ENCODE measurements around the gene CPNE5.

CPNE5 gene

DNA sequence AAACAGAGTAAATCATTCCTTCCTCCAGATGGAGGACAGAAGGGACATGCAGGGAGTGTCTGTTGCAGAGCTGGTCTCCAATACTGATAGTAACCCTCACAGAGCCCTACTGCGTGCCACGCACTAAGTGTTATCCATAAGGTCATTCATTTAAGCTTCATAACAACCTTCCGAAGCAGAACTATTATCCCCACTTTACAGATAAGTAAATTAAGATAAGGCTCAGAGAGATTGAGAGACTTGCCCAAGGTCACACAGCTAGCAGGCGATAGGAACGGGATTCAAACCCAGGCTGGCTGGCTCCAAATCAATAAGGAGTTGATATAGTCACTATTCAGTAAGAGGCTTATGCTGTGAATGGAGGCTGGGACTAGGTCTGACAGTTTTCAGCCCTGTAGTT lies 30.6 kb downstream of the CPNE5 start:
- H3K36me3 Mint-ChIP-seq (ENCODE audit: low read depth) = no peaks in the 10 kb centered on the region
- no peaks in the 10 kb centered on the region for H3K9me3 Mint-ChIP-seq
- no peak overlapping the region for H3K4me3 Mint-ChIP-seq
- H3K27ac Mint-ChIP-seq = no peak overlapping the region
- H3K4me1 Mint-ChIP-seq (ENCODE audit: low read depth) = no peaks in the 10 kb centered on the region
- peaks cover 13% of the 10 kb centered on the region for H3K27me3 Mint-ChIP-seq (ENCODE audit: low read depth)
- DNase-seq (ENCODE audit: low spot score) = no peak

GRCh38 chr6:36807750-36808149 lies 31.5 kb downstream of the CPNE5 start:
- DNase-seq (ENCODE audit: low spot score) = no peak
- Mint-ChIP-seq H3K36me3 (ENCODE audit: low read depth) (no peaks in the 10 kb centered on the region), H3K27ac (no peak overlapping the region), H3K9me3 (no peaks in the 10 kb centered on the region), H3K4me1 (ENCODE audit: low read depth) (no peaks in the 10 kb centered on the region), H3K4me3 (no peak overlapping the region), H3K27me3 (ENCODE audit: low read depth) (peaks cover 17% of the 10 kb centered on the region)

DNA sequence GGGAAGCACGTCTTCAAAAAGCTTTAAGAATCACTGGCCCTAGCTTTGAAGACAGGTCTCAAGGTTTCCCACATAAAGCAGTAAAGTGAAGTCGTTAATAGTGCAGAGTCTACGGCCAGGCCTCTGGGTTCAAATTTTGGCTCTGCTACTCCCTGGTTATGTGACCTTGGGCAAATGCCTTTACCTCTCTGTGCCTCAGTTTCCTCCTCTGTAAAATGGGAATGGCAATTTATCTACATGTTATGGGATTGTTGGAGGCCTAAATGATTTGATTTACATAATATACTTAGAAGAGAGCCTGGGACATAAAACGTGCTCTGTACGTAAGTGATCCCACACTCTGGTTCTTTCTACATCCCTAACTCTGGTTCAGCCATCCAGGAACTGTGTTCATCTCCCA lies 32.1 kb downstream of the CPNE5 start:
- no peak overlapping the region for H3K4me3 Mint-ChIP-seq
- H3K27ac Mint-ChIP-seq = no peak overlapping the region
- H3K27me3 Mint-ChIP-seq (ENCODE audit: low read depth) = peaks cover 17% of the 10 kb centered on the region
- DNase-seq (ENCODE audit: low spot score) = no peak
- no peaks in the 10 kb centered on the region for H3K9me3 Mint-ChIP-seq
- H3K36me3 Mint-ChIP-seq (ENCODE audit: low read depth) = no peaks in the 10 kb centered on the region
- H3K4me1 Mint-ChIP-seq (ENCODE audit: low read depth) = no peaks in the 10 kb centered on the region

GRCh38 chr6:36805917-36806316 lies 33.3 kb downstream of the CPNE5 start:
- peaks cover 17% of the 10 kb centered on the region for H3K27me3 Mint-ChIP-seq (ENCODE audit: low read depth)
- H3K9me3 Mint-ChIP-seq = no peaks in the 10 kb centered on the region
- H3K27ac Mint-ChIP-seq = no peak overlapping the region
- H3K36me3 Mint-ChIP-seq (ENCODE audit: low read depth) = no peaks in the 10 kb centered on the region
- no peaks in the 10 kb centered on the region for H3K4me1 Mint-ChIP-seq (ENCODE audit: low read depth)
- H3K4me3 Mint-ChIP-seq = no peak overlapping the region
- no peak for DNase-seq (ENCODE audit: low spot score)

- peaks cover 17% of the 10 kb centered on the region for H3K27me3 Mint-ChIP-seq (ENCODE audit: low read depth)
- no peaks in the 10 kb centered on the region for H3K4me1 Mint-ChIP-seq (ENCODE audit: low read depth)
- no peak for DNase-seq (ENCODE audit: low spot score)
- no peaks in the 10 kb centered on the region for H3K36me3 Mint-ChIP-seq (ENCODE audit: low read depth)
- H3K4me3 Mint-ChIP-seq = no peak overlapping the region
- H3K27ac Mint-ChIP-seq = no peak overlapping the region
- H3K9me3 Mint-ChIP-seq = no peaks in the 10 kb centered on the region
These were observed 34.0 kb downstream of the CPNE5 start for GRCh38 chr6:36805096-36805797.

GRCh38 chr6:36804563-36804962 lies 34.7 kb downstream of the CPNE5 start:
- Mint-ChIP-seq H3K4me1 (ENCODE audit: low read depth) (no peaks in the 10 kb centered on the region), H3K4me3 (no peak overlapping the region), H3K9me3 (no peaks in the 10 kb centered on the region), H3K36me3 (ENCODE audit: low read depth) (no peaks in the 10 kb centered on the region), H3K27me3 (ENCODE audit: low read depth) (peaks cover 17% of the 10 kb centered on the region), H3K27ac (no peak overlapping the region)
- no peak for DNase-seq (ENCODE audit: low spot score)

DNA sequence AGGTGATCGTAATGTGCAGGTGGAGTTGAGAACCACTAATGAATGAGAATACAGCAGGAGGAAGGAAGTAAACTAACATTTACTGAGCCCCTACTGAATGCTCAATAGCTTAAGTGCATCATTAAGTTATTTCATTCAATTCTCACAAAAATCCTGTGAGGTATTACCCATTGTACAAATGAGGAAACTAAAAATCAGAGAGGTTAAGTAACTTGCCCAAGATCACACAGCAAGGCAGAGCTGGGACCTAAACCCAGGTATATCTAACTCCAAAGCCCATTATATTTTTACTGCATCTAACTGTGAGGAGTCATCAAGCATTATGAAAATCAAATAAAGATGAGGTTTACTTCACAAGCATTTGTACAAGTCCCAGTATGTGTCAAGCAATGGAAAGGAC lies 35.3 kb downstream of the CPNE5 start:
- H3K4me3 Mint-ChIP-seq = no peak overlapping the region
- no peaks in the 10 kb centered on the region for H3K9me3 Mint-ChIP-seq

DNA sequence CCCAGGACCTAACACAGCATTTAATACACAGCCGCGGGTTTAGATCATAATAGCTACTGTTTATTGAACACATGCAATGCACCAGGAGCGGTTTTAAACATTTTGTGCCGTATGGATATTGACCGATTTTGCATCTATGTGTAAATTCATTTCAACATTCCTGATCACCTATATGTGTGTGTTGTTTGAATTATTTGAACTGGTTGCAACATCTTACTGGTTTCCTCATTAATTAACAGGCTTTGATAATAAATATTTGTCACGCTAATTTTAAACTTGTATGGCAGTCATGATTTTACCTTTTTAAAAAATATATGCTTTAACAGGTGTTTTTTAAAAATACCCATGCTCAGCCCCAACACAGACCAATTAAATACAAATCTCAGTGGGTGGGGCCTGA lies 35.8 kb downstream of the CPNE5 start:
- no peak for DNase-seq (ENCODE audit: low spot score)
- Mint-ChIP-seq H3K9me3 (no peaks in the 10 kb centered on the region), H3K27me3 (ENCODE audit: low read depth) (peaks cover 17% of the 10 kb centered on the region), H3K4me3 (no peak overlapping the region), H3K36me3 (ENCODE audit: low read depth) (no peaks in the 10 kb centered on the region), H3K27ac (no peak overlapping the region), H3K4me1 (ENCODE audit: low read depth) (no peaks in the 10 kb centered on the region)

More for the DNA sequence above, 35.3 kb downstream of the CPNE5 start:
- peaks cover 17% of the 10 kb centered on the region for H3K27me3 Mint-ChIP-seq (ENCODE audit: low read depth)
- DNase-seq (ENCODE audit: low spot score) = no peak
- no peak overlapping the region for H3K27ac Mint-ChIP-seq
- no peaks in the 10 kb centered on the region for H3K4me1 Mint-ChIP-seq (ENCODE audit: low read depth)
- no peaks in the 10 kb centered on the region for H3K36me3 Mint-ChIP-seq (ENCODE audit: low read depth)

GRCh38 chr6:36800223-36801076 lies 38.8 kb downstream of the CPNE5 start:
- Mint-ChIP-seq H3K27ac (no peak overlapping the region), H3K4me3 (no peak overlapping the region), H3K36me3 (ENCODE audit: low read depth) (no peaks in the 10 kb centered on the region), H3K4me1 (ENCODE audit: low read depth) (no peaks in the 10 kb centered on the region), H3K27me3 (ENCODE audit: low read depth) (peaks cover 14% of the 10 kb centered on the region), H3K9me3 (no peaks in the 10 kb centered on the region)
- DNase-seq (ENCODE audit: low spot score) = no peak

DNA sequence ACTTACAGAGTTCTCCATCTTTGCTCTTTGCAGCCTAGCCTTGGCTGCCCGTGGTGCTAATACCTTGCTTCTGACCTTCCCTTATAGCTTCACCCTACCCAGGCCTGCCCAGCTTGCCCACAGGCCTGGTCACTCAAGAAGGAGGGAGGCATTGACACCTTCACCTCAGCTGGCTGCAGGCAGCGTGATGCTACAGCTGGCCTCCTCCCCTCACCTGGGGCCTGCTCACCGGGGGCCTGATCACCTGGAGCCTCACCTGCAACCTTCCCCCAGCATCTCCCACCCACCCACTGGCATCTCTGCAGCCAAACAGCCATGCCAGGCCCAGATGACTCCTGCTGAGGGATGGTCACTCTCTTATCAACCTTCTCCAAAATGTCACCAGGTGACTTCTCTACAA lies 40.4 kb downstream of the CPNE5 start:
- Mint-ChIP-seq H3K27ac (no peak overlapping the region), H3K36me3 (ENCODE audit: low read depth) (no peaks in the 10 kb centered on the region), H3K4me1 (ENCODE audit: low read depth) (no peaks in the 10 kb centered on the region), H3K27me3 (ENCODE audit: low read depth) (peaks cover 4% of the 10 kb centered on the region), H3K4me3 (no peak overlapping the region), H3K9me3 (no peaks in the 10 kb centered on the region)
- DNase-seq (ENCODE audit: low spot score) = no peak

DNA sequence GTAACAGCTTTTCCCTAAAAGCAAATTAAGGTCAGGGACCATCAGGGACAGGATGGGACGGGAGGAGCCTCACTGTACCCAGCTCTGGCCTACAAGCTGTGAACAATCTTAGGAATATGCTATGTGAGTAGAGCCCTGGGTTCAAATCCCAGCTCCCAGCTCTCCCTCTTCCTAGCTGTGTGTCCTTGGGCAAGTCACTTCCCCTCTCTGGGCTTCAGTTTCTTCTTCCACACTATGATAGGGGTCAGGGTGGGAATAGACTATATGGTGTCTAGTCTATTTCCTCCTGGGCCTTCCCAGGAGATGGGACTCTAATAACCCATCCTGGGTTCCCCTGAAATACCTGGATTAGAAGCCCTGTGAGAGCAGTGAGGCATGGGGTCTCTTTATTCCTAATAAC lies 41.6 kb downstream of the CPNE5 start:
- Mint-ChIP-seq H3K36me3 (ENCODE audit: low read depth) (no peaks in the 10 kb centered on the region), H3K4me1 (ENCODE audit: low read depth) (no peaks in the 10 kb centered on the region), H3K9me3 (no peaks in the 10 kb centered on the region), H3K4me3 (no peak overlapping the region), H3K27ac (no peak overlapping the region), H3K27me3 (ENCODE audit: low read depth) (no peaks in the 10 kb centered on the region)
- DNase-seq (ENCODE audit: low spot score) = no peak

DNA sequence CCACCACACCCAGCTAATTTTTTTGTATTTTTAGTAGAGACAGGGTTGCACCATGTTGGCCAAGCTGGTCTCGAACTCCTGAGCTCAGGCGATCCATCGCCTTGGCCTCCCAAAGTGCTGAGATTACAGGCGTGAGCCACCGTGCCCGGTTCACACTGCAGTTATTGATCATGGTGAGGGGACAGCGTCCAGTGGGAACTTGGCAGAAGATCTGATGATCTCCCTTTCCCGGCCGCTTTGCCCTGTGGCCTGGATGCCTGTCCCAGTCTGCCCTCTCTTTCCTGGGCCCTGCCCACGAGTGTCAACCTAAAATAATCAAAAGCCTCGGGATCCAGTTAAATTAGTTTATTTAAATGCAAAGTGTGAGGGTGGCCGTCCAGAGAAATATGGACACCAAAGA lies 42.2 kb downstream of the CPNE5 start:
- Mint-ChIP-seq H3K4me1 (ENCODE audit: low read depth) (no peaks in the 10 kb centered on the region), H3K4me3 (no peak overlapping the region), H3K27ac (no peak overlapping the region), H3K9me3 (no peaks in the 10 kb centered on the region), H3K27me3 (ENCODE audit: low read depth) (no peaks in the 10 kb centered on the region), H3K36me3 (ENCODE audit: low read depth) (no peaks in the 10 kb centered on the region)
- DNase-seq (ENCODE audit: low spot score) = no peak

GRCh38 chr6:36794713-36795065 lies 44.6 kb downstream of the CPNE5 start:
- Mint-ChIP-seq H3K36me3 (ENCODE audit: low read depth) (no peaks in the 10 kb centered on the region), H3K27ac (no peak overlapping the region), H3K9me3 (no peaks in the 10 kb centered on the region)

DNA sequence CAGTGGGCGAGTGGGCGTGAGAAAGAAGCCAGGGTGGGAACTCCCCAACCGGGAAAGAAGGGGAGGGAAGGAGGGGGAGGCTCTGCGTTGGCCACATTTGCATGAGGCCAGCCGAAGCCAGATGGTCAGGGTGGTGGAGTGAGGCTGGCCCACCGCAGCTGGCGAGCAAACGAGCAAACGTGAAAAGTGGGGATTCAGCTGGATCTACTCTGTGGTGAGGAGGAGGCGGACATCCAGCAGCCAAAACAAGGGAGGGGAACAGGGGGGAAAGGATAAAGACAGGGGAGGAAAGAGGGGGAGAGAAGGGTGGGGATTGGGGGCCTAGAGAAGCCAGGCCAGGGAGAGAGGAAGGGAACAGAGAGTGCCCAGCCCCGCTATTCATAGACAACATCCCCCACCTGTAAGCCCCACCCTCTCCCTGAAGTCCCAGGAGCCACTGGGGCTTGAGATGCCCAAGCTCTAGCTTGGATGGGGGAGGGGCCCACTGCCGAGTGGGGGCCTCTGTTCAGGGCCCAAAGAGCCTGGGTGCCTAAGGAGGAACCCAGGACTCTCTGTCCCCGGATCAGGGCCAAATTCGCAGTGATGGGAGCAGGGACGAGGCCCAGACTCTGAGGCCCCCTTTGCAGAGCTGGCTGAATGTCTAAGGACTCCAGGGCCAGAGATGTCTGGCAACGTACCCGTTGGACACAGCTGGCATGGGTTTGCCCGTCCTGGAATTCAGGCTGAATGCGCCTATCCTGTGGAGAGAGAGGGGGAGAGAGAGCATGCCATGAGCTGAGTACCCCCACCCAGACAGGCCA lies 45.1 kb downstream of the CPNE5 start:
- Mint-ChIP-seq H3K36me3 (ENCODE audit: low read depth) (no peaks in the 10 kb centered on the region), H3K27ac (no peak overlapping the region), H3K9me3 (no peaks in the 10 kb centered on the region), H3K27me3 (ENCODE audit: low read depth) (peaks cover 10% of the 10 kb centered on the region), H3K4me3 (no peak overlapping the region), H3K4me1 (ENCODE audit: low read depth) (no peaks in the 10 kb centered on the region)
- DNase-seq (ENCODE audit: low spot score) = no peak

More at GRCh38 chr6:36794713-36795065, 44.6 kb downstream of the CPNE5 start:
- no peak overlapping the region for H3K4me3 Mint-ChIP-seq
- no peaks in the 10 kb centered on the region for H3K4me1 Mint-ChIP-seq (ENCODE audit: low read depth)
- H3K27me3 Mint-ChIP-seq (ENCODE audit: low read depth) = peaks cover 6% of the 10 kb centered on the region
- DNase-seq (ENCODE audit: low spot score) = no peak
